GM19025 (cell line): ENCODE measurements around the gene UNC119B.
A peak's percentile ranks its signal among the peaks of the same experiment; 100 is the strongest.
"Not testable (repeated sequence)": the region's sequence is repeated elsewhere in the genome, so short reads cannot be mapped to it uniquely, and the experiment has no call there.

Experiments
- ATAC-seq: cut with Tn5 transposase; IDR thresholded peaks from one replicate; pipeline ENCODE4 v1.9.1; 2021; ENCODE audit warnings: mild to moderate bottlenecking, low read depth, moderate library complexity; ENCODE audit not compliant: unreplicated experiment

The UNC119B gene

DNA sequence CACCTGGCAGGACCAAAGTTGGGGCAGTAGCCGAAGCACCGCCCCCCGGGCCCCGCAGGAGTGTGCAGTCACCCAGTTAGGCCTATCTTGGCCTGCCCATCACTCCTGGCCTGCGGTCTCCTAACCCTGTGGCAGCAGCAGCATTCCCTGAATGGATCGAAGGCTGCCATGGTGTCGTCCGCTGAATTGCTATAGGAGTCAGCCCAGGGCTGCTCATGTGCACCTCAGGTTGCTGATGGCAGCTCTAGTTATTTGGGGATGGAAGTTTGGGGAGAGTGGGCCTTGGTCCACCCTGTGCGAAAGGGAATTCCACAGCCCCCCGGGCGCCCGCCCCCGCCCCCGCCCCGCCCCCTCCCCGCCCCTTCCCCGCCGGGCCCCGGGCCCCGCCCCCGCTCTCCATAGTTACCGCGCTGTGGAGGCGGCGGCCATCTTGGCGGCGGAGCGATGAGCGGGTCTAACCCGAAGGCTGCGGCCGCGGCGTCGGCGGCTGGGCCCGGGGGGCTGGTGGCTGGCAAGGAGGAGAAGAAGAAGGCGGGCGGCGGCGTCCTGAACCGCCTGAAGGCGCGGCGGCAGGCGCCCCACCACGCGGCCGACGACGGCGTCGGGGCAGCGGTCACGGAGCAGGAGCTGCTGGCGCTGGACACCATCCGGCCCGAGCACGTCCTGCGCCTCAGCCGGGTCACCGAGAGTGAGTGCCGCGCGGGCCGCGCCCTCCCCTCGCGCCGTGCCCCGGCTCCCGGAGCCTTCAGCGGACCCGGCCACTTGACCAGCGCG, at the start of gene UNC119B:
Gene UNC119B (plus strand): TSS at position 428 of the 774 bp plus-strand sequence. CDS start 17 bp downstream, at position 445.
- ATAC-seq, result peak; percentile 62

DNA sequence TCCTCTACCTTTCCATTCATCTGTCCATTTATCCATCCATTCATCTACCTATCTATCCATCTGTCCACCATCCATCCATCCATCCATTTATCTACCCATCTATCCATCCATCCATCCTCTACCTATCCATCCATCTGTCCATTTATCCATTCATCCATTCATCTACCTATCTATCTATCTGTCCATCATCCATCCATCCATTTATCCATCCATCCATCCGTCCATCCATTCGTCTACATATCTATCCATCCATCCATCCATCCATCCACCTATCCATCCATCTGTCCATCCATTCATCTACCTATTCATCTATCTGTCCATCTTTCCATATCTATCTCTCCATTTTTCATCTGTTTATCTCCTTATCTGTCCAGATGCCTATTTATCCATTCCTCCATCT, 48.8 kb upstream of the UNC119B start:
- ATAC-seq, result no peak

DNA sequence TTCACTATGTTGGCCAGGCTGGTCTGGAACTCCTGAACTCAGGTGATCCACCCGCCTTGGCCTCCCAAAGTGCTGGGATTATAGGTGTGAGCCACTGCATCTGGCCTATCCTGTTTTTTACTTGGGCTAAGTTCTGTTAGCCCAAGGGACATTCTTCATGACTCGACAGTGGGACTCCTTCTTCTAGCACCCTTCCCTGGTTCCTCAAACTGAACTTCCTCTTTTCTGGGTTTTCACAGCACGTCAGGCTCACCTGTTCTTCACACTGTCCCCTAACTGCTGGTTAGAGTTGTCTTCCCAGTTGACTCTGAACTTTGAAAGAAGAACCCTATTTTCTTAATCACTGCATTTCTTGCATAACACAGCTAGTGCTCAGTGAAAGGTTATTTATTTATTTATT, 47.4 kb upstream of the UNC119B start:
- no peak for ATAC-seq

DNA sequence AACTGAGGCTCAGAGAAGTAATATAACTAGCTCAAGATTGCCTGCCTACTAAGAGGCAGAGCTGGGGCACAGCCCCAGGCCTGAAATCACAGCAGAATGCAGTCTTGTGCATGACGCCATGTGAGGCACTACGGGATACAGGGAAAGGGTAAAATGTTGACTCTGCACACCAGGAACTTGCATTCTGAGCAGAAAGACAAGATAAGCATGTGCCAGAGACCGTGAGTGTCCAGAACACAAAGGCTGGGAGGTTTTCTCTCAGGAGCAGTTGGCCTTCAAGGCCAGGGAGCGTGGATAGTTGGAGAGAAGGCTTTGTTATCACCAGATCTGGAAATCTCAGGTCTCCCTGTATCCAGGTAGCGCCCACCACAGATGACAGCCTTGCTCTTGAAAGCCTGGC, 46.5 kb upstream of the UNC119B start:
- ATAC-seq, result no peak

DNA sequence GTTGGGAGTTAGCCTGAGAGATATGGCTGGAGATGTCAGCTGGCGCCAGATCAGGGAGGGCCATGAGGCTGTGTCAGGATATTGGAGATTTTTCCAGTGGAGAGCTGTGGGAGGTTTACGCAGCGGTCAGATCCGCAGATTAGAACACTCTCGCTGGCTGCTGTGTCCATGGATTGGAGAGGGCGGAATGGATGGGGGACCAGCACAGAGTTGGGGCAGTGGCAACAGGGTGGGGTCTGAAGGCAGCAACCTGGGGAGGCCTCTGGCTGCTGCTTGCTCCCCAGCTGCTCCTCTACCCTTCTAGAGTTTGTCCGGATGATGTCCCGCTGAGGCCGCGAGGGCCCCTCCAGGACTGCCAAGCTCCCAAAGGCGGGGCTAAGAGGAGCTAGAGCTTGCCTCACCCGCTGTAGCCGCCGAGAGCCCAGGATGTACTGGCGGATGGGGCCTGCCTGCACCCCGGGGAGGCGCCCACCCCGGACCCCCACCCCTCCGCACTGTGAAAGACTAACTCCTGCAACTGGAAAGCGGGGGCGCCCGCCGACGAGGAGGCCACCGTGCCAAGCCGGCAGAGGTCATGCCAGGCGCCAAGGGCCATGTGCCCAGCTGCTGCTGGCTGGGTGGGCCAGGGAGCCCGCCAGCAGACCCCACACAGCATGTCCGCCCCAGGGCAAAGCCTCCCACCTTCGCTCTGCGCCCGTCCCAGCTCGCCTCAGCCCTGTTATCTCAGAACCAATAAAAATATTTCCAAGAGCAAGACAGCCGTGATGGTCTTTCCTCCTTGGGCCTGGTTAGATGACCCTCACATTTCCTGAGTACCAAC, 43.5 kb upstream of the UNC119B start:
- ATAC-seq, result no peak

DNA sequence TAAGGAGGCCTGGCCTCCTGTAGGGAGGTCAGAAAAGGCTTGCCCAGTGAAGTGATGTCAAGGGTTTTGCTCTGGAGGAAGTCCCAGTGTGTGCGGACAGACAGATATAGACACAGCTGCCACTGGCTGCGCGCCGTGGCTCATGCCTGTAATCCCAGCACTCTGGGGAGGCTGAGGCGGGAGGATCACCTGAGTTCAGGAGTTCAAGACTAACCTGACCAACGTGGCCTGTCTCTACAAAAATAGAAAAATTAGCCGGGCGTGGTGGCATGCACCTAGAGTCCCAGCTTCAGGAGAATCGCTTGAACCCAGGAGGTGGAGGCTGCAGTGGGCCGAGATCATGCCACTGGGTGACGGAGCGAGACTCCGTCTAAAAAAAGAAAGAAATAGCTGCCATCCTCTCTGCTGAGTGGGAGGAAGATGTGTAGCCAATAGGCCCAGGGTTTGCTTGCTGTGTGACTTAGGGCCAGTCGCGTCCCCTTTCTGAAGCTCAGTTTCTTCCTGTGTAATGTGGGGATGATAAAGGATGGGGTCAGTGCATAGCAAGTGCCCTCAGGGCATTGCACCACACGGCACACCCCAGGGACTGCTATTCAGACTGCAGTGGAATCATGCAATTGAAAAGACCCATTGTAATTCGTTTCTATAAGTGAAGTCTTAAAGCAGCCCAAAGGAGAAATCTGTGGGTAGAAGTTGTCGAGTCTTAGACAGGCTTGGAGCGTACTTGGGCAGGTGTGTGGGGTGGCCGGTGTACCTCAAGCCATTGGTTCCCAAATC, 42.0 kb upstream of the UNC119B start:
- ATAC-seq, result no peak

DNA sequence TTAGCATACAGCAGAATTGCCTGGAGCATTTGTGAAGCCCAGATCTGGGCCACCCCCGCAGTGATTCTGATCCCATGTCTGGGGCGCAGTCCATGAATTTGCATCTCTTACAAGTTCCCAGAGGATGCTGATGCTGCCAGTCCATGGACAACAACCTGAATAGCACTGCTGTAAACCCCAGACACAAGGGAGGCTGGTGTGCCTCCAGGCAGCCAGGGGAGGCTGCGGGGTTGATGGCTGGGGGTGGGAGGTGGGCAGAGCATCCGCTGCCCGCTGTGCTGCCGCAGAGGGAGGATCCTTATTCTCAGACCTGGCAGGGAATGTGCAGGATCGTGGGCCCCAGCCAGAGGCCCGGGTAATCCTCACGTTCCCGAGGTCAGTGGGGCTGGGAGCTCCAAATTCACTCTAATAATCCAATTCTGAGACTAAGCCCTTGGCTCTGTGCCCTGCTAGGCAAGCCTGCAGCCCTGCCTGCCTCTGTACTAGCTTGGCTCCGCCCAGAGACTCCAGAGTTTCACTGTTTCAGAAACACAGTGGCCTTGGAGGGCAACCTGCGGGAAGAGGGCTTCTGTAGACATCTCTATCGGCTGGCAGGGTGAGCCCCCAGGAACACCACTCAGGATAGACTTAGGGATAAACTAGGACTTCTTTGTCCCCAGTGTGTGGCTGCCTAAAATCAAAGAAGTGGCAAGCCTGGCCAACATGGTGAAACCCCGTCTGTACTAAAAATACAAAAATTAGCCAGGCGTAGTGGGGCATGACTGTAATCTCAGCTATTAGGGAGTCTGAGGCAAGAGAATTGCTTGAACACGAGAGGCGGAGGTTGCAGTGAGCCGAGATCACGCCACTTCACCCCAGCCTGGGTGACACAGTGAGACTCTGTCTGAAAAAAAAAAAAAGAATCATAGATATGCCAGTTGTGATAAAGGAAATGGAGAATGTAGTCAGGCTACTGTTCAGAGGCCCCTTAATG, 41.1 kb upstream of the UNC119B start:
- ATAC-seq, result peak; percentile 61

DNA sequence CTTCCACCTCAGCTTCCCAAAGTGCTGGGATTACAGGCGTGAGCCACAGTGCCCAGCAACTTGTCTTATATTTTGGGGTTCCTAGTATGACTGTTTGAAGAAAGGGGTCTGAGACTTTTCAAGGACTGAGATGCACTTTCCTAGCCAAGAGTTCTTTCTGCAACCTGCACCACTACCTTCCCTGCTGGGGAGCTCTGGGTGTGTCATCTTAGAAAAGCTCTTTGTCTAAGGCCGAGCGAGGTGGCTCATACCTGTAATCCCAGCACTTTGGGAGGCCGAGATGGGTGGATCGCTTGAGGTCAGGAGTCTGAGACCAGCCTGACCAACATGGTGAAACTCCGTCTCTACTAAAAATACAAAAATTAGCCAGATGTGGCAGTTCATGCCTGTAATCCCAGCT, 40.0 kb upstream of the UNC119B start:
- not testable (repeated sequence) for ATAC-seq

DNA sequence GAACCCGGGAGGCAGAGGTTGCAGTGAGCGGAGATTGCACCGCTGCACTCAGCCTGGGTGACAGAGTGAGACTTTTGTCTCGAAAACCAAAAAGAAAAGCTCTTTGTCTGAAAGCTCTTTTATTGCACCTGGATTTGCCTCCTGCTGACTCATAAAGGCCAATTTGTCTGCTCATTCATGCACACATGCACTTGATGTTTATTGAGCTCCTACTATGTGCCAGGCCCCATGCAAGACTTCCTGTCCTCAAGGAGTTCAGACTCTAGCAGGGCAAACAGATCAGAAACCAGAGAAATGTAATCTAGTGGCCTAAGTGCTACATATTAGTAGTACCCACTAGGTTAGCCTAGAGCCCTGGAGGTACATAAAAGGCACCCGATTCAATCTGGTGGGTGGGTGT, 39.6 kb upstream of the UNC119B start:
- ATAC-seq, result no peak

DNA sequence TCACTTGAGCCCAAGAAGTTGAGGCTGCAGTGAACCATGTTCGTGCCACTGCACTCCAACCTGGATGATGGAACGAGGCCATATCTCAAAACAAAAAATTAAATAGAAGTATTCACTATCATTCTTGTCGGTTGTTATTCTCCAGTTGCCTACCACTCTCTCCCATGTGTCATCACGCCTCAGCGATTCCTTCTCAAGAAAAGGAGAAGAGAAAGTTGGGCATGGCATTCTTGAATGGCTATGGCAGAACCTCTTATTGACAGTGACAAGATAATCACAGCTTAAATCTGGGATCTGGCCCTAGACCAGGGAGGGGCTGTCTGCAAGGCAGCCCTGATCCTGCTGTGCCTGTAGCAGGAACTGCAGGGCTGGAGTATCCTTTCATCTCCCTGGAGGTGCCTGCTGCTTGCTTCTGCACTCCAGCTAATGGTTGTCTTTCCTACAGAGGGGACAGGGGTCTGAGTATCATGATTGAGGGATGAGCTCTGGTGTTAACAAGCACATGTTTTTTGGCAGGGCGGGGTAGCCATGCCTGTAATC, 36.1 kb upstream of the UNC119B start:
- ATAC-seq, result no peak

DNA sequence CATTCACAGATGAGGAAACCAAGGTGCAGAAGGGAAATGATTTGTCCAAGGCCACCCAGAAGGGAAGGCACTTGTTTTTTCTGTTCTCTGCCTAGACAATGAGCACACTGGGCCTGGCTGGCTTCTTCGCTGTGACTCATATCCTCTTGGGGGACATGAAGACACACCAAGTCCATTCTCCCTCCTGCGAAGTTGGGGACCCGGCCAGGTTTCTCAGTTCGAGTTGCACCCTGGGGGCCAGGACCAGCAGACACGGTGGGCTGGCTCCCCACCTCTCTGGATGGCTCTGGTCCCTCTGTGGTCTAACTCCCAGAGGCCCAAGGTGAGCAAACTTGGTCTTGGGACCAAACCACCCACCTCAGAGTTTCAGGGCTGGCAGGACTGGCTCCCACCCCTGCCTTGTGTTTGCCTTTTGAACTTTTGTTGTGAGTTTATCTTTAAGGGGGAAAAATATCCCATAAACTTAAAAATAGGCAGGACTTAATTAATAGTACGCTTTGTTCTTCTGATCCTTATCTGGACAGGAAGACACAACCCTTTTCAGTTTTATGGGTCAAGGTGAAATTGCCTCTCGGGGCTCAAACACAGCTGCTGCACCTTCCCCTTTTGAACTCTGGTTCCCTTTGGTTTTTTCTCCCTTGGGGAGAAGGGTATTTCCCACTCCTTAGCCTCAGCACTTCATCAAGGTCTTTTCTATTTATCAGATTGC, 32.3 kb upstream of the UNC119B start:
- peak; percentile 58 for ATAC-seq

DNA sequence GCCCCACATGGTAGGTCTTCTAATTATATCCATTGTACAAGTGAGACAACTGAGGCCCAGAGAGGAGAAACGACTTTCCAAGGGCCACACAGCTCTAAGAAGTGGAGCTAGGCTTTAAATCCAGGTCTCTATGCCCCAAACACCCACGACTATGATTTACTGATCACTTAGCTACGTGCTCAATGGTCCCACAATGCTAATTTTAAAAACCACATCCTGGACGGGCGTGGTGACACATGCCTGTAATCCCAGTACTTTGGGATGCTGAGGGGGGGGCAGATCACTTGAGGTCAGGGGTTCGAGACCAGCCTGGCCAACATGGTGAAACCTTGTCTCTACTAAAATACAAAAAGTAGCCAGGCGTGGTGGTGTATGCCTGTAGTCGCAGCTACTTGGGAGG, 31.7 kb upstream of the UNC119B start:
- ATAC-seq, result no peak

DNA sequence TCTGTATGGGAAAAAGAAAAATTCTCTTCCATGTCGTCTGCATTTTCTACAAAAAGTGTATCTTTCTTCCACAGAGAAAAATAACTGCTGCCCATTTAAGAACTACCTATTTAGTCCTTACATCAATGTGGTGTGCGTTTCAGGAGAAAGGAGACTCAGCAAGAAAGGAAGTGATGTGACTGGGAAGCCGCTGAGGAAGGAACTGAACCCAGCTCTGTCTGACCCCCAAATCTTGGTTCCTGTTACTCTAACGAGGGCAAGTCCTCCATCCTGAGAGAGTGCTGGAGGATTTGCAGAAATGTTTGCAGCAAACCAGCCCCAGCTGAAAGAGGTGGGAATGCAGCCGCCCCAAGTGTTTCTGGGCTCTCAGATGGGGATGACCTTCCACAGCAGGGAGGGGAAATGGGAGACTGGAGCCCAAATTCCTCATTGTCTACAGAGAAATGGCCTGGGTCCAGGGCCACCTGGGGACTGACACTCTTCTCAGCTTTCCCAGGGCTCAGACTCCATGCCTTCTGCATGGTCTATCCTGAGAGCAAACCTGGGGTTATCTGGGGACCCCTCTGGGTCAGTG, 30.0 kb upstream of the UNC119B start:
- ATAC-seq, result no peak

DNA sequence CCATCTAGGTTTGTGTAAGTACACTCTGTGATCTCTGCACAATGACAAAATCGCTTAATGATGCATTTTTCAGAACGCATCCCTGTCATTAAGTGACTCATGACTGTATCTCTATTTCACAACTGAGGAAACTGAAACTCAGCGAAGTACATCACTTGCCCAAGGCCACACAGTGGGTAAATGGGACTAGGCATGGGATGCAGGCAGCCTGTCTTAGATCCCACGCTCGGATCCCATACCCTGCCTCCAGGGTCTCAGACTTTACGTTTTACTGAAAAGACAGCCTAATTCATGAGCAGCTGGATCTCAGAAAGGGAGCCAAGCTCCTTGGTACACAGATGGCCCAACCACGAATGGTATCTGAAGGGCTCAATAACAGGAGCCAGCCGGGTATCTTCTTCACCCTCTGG, 25.7 kb upstream of the UNC119B start:
- no peak for ATAC-seq

DNA sequence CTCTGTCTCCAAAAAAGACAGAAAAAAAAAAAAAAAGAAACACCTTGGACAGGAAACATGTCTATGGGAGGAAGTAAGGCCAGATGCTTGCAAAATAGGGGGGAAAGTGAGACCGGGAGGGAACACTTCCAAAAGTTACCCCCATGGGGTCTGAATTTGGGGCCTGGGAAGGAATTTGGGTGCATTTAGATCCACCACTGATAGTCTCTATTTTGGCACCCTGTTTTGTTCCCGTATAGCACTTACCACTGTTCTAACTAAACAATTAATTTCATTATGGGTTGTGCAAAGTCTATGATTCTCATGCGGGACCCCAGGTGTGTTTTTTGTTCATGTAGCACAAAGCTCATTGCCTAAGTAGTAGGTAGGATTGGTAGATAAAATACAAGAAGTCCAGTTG, 24.7 kb upstream of the UNC119B start:
- ATAC-seq, result no peak

DNA sequence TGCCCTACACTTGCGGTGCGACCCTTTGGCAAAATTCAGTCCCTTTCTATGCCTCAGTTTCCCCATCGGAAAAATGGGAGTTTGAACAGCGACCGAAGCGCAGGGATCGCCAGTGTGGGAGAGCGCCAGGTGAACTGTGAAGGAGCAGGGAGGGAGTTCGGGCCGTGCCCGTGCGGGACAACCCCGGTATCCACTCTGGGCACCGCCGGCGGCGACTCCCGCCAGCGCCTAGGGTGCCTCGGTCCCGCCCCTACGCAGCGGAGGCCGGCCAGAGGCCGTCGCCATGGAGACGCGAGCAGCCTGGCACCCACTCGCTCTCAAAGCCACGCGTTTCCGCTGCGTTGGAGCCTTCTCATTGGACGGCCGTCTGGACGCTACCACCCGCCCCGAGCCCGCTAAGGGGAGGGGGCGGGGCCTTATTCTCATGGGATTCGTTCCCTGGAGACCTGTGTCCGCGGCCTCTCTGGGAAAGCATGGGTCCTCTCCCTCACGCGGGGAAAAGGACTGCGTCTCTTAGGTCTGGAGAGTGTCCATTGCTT, 24.0 kb upstream of the UNC119B start:
- peak; percentile 65 for ATAC-seq

DNA sequence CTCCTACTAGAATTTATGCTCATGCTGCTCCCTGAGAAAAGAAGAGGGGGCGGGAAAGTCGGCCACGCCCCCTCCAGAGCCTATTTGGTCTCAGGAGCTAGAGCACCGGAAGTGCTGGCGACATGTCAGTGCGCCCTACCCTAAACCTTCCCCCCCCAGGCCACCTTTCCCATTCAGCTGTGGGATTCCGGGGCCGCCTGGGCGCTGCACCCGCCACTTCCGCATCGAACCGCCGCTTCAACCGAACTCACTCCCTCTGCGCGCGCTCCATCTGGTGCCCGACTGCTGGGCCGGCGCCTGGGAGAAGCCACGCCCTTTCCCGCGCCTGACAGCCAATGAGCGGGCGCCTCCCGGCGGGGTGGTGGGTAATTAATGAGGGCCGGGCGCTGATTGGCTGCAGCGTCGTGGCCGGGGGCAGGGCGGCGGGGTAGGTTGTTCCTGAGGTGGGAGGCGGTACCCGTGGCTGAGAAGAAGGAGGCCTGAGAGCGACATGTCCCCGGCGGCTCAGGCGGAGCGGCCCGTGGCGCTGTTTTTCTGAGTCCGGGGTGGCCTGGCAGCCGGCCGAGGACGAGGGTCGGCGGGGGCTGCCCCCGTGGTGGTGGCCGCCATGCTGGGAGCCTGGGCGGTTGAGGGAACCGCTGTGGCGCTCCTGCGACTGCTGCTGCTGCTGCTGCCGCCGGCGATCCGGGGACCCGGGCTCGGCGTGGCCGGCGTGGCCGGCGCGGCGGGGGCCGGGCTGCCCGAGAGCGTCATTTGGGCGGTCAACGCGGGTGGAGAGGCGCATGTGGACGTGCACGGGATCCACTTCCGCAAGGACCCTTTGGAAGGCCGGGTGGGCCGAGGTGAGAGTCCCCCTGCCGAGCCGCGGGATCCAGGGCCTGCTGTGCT, 23.3 kb upstream of the UNC119B start, which contains the start of gene MLEC:
Gene MLEC (plus strand): TSS at position 460 of the 888 bp plus-strand sequence. CDS start 148 bp downstream, at position 608.
- ATAC-seq, result peak; percentile 65
